ENCODE data around the gene PLEKHO2. TPM values are rescaled to one million over a fixed set of nuclear protein-coding genes. Genes with fewer than 3 reads are reported as not detected.

The PLEKHO2 gene
- total RNA-seq, 4 donors from 2014 or later, result 5.6 to 18.3 (median 7.2) TPM

GRCh38 chr15:64906402-64906801 is 64.7 kb downstream of the PLEKHO2 start:
- no peak for TF ChIP-seq POLR2A (IDR thresholded peaks at IDR 0.05)
- TF ChIP-seq CTCF (IDR thresholded peaks at IDR 0.05), result no peak
- Histone ChIP-seq H3K9me3 (peaks cover 0 to 3% (median 1%) of the 10 kb centered on the region in 3 donors), H3K4me3 (no peak overlapping the region), H3K36me3 (no peaks in the 10 kb centered on the region), H3K4me1 (peaks cover 1 to 14% (median 4%) of the 10 kb centered on the region in 3 donors), H3K27me3 (no peaks in the 10 kb centered on the region), H3K27ac (no peak overlapping the region)
- no peak for DNase-seq
- intact Hi-C loops (cut with DNase I), result no loop called here
- 83 to 90% methylated on average over 3 of the region's 3 CpGs for WGBS, 2 donors

DNA sequence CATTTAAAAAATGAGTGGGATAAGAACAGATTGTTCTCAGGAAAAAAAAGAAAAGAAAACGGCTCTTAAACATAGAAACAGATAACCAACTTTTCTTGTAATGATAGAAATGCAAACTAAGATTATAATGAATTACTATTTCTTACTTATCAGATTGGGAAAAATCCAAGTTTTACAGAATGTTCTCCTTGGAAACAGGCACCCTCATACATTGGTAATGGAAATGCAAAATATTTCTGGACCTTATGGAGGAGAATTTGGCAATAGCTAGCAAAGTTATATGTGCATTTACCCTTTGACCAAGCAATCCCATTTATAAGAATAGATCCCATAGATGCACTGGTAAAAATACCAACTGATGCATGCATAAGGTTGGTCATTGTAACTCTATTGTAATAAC is 66.3 kb downstream of the PLEKHO2 start:
- no peak for DNase-seq
- intact Hi-C loops (cut with DNase I), result no loop called here
- no peak overlapping the region for H3K4me3 ChIP-seq
- no peaks in the 10 kb centered on the region for H3K27me3 ChIP-seq
- 95% methylated on average over 1 of the region's 1 CpG for WGBS, 2 donors
- no peaks in the 10 kb centered on the region for H3K36me3 ChIP-seq
- no peak overlapping the region for H3K27ac ChIP-seq
- peaks cover 4 to 30% (median 12%) of the 10 kb centered on the region in 3 donors for H3K4me1 ChIP-seq
- TF ChIP-seq CTCF (IDR thresholded peaks at IDR 0.05), result no peak
- no peak for TF ChIP-seq POLR2A (IDR thresholded peaks at IDR 0.05)
- H3K9me3 ChIP-seq, result no peaks in the 10 kb centered on the region

DNA sequence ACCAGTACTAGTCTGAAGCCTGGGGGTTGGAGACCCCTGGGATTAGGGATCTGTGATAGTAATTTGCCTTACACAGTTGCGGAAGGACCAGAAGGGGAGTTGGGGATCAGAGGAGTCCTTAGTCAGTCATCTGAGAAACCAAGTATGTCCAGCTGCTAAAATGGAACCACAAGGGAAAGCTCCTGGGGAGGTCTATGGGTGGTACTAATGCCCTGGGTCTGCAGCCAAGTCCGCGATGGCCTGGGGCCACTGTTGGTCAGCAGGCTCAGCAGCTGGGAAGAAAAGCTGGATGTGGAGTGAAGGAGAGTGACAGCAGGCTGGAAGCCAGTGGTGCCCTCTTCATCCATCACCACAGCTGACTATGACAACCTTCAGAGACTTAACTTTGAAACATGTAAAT is 67.8 kb downstream of the PLEKHO2 start:
- 84 to 100% methylated on average over 2 to 3 of the region's 3 CpGs for WGBS, 2 donors
- intact Hi-C loops (cut with DNase I), result no loop called here
- Histone ChIP-seq H3K4me1 (peaks cover 4 to 30% (median 12%) of the 10 kb centered on the region in 3 donors), H3K27me3 (no peaks in the 10 kb centered on the region), H3K36me3 (no peaks in the 10 kb centered on the region), H3K9me3 (no peaks in the 10 kb centered on the region), H3K4me3 (no peak overlapping the region), H3K27ac (no peak overlapping the region)
- TF ChIP-seq POLR2A (IDR thresholded peaks at IDR 0.05) (no peak), CTCF (IDR thresholded peaks at IDR 0.05) (no peak)
- DNase-seq, result no peak

DNA sequence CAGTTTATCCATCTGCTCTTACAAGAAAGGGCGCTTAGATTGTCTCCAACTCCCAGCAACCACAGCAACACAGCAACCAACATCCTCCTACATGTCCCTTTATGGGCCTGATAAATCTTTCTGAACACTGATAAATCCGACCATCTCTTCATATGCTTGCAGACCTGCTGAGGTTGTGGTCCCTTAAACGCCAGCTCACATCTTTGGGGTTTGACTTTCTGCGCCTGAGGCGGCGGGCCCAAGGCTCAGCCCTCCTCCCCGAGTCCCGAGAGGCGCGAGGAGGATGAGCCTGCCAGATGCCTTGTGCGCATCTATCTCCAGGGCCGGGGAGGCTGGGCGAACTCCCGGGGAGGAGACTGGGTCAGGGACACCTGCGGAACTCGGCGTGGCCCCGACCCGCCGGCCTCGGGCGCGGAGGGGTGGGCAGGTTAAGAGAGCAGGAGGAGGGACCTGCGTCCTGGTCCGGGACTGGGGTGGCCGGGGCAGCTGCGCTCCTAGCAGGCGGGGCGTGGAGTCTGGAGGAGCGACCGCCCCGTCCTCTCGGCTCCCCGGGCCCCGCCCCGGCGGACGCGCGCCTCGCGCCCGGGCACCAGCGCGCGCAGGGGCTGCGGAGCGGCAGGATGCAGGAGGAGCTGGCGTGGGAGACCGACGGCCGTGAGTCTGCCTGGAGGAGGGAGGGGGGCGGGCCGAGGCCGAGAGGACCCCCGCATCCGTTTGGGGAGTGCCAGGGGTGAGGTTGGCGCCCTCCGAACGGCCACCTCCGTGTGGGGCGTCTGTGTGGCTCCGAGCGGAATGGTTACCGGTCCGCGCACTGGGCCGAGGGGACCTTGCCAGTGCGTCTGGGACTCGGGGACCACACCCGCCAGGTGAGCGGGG is 69.8 kb downstream of the PLEKHO2 start, which contains the start of gene ANKDD1A:
Gene ANKDD1A, plus strand, starts transcription at position 592 of the 876 bp plus-strand sequence. Its CDS starts 29 bp downstream, at position 621.
- Histone ChIP-seq H3K36me3 (no peaks in the 10 kb centered on the region), H3K27ac (peak within 1 kb of the TSS; percentile 1 to 73 (median 64)), H3K4me1 (peaks cover 4 to 23% (median 12%) of the 10 kb centered on the region in 3 donors), H3K4me3 (peak within 1 kb of the TSS; percentile 38 to 71 (median 54)), H3K9me3 (no peaks in the 10 kb centered on the region), H3K27me3 (no peaks in the 10 kb centered on the region)
- intact Hi-C loops (cut with DNase I), result no loop called here
- no peak for DNase-seq
- TF ChIP-seq CTCF (IDR thresholded peaks at IDR 0.05) (no peak), POLR2A (IDR thresholded peaks at IDR 0.05) (peak in 1 of 4 donors; percentile 44)
- WGBS, 2 donors, result 22 to 30% methylated on average over 2 to 9 of the region's 72 CpGs

Measured in esophagus squamous epithelium (tissue), 5 donors.